Trophoblast cell (in vitro differentiated cells and primary cell): ENCODE data around the gene GUCY2D.

Experiments used
- DNase-seq, 2 donors: peaks; one replicate each; pipeline ENCODE4 v3.0.0-alpha.2; 2016
- H2AFZ ChIP-seq: 2 replicates; pipeline ENCODE4 v1.6.1; 2013; ENCODE audit warnings: low read length, moderate library complexity, mild to moderate bottlenecking; ENCODE audit not compliant: insufficient read depth, poor library complexity
- H2AK5ac ChIP-seq: 2 replicates; pipeline ENCODE4 v1.6.1; 2013; ENCODE audit warnings: mild to moderate bottlenecking, low read length
- H2BK120ac ChIP-seq: 2 replicates; pipeline ENCODE4 v1.6.1; 2013; ENCODE audit warnings: low read length, mild to moderate bottlenecking, moderate library complexity; ENCODE audit not compliant: insufficient read depth, poor library complexity
- H2BK12ac ChIP-seq: 2 replicates; pipeline ENCODE4 v1.6.1; 2013; ENCODE audit warnings: mild to moderate bottlenecking, low read length, moderate library complexity
- H2BK5ac ChIP-seq: 2 replicates; pipeline ENCODE4 v1.6.1; 2013; ENCODE audit warnings: low read length, low read depth, moderate library complexity, mild to moderate bottlenecking; ENCODE audit not compliant: poor library complexity
- H3K14ac ChIP-seq: 2 replicates; pipeline ENCODE4 v1.6.1; 2013; ENCODE audit warnings: mild to moderate bottlenecking, low read length
- H3K18ac ChIP-seq: 2 replicates; pipeline ENCODE4 v1.6.1; 2013; ENCODE audit warnings: mild to moderate bottlenecking, low read length
- H3K23ac ChIP-seq: 2 replicates; pipeline ENCODE4 v1.6.1; 2013; ENCODE audit warnings: low read length
- H3K27ac ChIP-seq: 2 replicates; pipeline ENCODE4 v1.5.1; 2013; ENCODE audit warnings: low read depth, mild to moderate bottlenecking, inconsistent platforms, low read length, moderate library complexity
- H3K27me3 ChIP-seq: 2 replicates; pipeline ENCODE4 v1.6.1; 2013; ENCODE audit warnings: inconsistent platforms, mild to moderate bottlenecking, low read length, moderate library complexity; ENCODE audit not compliant: insufficient read depth
- H3K36me3 ChIP-seq, 2 experiments: 1 replicate in 1 of 2; 2 replicates in 1 of 2; pipeline ENCODE4 v1.6.1; 2013; ENCODE audit warnings: low read length in 2 of 2, mild to moderate bottlenecking in 2 of 2, moderate library complexity in 1 of 2; ENCODE audit not compliant: insufficient read depth in 2 of 2, control insufficient read depth in 1 of 2
- H3K4ac ChIP-seq: 2 replicates; pipeline ENCODE4 v1.6.1; 2013; ENCODE audit warnings: low read depth, mild to moderate bottlenecking, low read length, moderate library complexity
- H3K4me1 ChIP-seq, 2 experiments: 1 replicate in 1 of 2; 2 replicates in 1 of 2; pipeline ENCODE4 v1.6.1; 2013; ENCODE audit warnings: low read length in 2 of 2, mild to moderate bottlenecking in 2 of 2, moderate library complexity in 1 of 2; ENCODE audit not compliant: insufficient read depth in 2 of 2, control insufficient read depth in 1 of 2
- H3K4me2 ChIP-seq: 2 replicates; pipeline ENCODE4 v1.6.1; 2013; ENCODE audit warnings: inconsistent platforms, mild to moderate bottlenecking, low read length, moderate library complexity
- H3K4me3 ChIP-seq: 2 replicates; pipeline ENCODE4 v1.5.1; 2013; ENCODE audit warnings: mild to moderate bottlenecking, low read depth, low read length, inconsistent platforms
- H3K79me1 ChIP-seq: one replicate; pipeline ENCODE4 v1.6.1; 2013; ENCODE audit warnings: low read length
- H3K79me2 ChIP-seq: 2 replicates; pipeline ENCODE4 v1.6.1; 2013; ENCODE audit warnings: low read length, mild to moderate bottlenecking; ENCODE audit not compliant: control insufficient read depth, insufficient read depth, poor library complexity
- H3K9ac ChIP-seq: 2 replicates; pipeline ENCODE4 v1.6.1; 2013; ENCODE audit warnings: mild to moderate bottlenecking, low read length
- H3K9me3 ChIP-seq: 2 replicates; pipeline ENCODE4 v1.6.1; 2013; ENCODE audit warnings: low read depth, mild to moderate bottlenecking, control low read depth, inconsistent platforms, low read length; ENCODE audit not compliant: insufficient read depth
- H4K12ac ChIP-seq: 2 replicates; pipeline ENCODE4 v1.6.1; 2013; ENCODE audit warnings: low read depth, mild to moderate bottlenecking, low read length, moderate library complexity
- H4K8ac ChIP-seq: 2 replicates; pipeline ENCODE4 v1.6.1; 2013; ENCODE audit warnings: low read depth, mild to moderate bottlenecking, low read length, moderate library complexity
- H4K91ac ChIP-seq: one replicate; pipeline ENCODE4 v1.6.1; 2013; ENCODE audit warnings: low read depth, mild to moderate bottlenecking, low read length, moderate library complexity
- WGBS: extraction: QIAGEN DNeasy Blood & Tissue Kit; methylation state at CpG from one replicate; pipeline ENCODE4 v1.1.7; 2013; ENCODE audit warnings: missing lambda C conversion rate; ENCODE audit not compliant: insufficient read length, insufficient coverage; ENCODE audit errors: extremely low coverage; 5-methylcytosine and 5-hydroxymethylcytosine counted together

The GUCY2D gene

GRCh38 chr17:7992924-7993323 is 9.5 kb upstream of the GUCY2D start:
- no peak overlapping the region for H3K27ac ChIP-seq
- no CpG with 5 or more reads among the region's 3 CpGs for WGBS
- H2BK5ac ChIP-seq: no peak overlapping the region
- no peaks in the 10 kb centered on the region for H3K9me3 ChIP-seq
- peaks cover 0 to 7% of the 10 kb centered on the region in 2 experiments for H3K4me1 ChIP-seq
- no peak overlapping the region for H2BK120ac ChIP-seq
- no peaks in the 10 kb centered on the region for H3K36me3 ChIP-seq
- no peak overlapping the region for H3K14ac ChIP-seq
- H4K12ac ChIP-seq: no peak overlapping the region
- H3K4ac ChIP-seq: no peak overlapping the region
- H3K4me2 ChIP-seq: no peak overlapping the region
- no peaks in the 10 kb centered on the region for H3K79me2 ChIP-seq
- H3K79me1 ChIP-seq: peaks cover 4% of the 10 kb centered on the region
- H2BK12ac ChIP-seq: no peak overlapping the region
- H4K91ac ChIP-seq: no peak overlapping the region
- H3K18ac ChIP-seq: no peak overlapping the region
- no peak overlapping the region for H4K8ac ChIP-seq
- H2AFZ ChIP-seq: no peak overlapping the region
- H3K4me3 ChIP-seq: no peak overlapping the region
- no peak for DNase-seq
- H3K23ac ChIP-seq: no peak overlapping the region
- no peaks in the 10 kb centered on the region for H3K27me3 ChIP-seq
- H3K9ac ChIP-seq: no peak overlapping the region
- no peak overlapping the region for H2AK5ac ChIP-seq

DNA sequence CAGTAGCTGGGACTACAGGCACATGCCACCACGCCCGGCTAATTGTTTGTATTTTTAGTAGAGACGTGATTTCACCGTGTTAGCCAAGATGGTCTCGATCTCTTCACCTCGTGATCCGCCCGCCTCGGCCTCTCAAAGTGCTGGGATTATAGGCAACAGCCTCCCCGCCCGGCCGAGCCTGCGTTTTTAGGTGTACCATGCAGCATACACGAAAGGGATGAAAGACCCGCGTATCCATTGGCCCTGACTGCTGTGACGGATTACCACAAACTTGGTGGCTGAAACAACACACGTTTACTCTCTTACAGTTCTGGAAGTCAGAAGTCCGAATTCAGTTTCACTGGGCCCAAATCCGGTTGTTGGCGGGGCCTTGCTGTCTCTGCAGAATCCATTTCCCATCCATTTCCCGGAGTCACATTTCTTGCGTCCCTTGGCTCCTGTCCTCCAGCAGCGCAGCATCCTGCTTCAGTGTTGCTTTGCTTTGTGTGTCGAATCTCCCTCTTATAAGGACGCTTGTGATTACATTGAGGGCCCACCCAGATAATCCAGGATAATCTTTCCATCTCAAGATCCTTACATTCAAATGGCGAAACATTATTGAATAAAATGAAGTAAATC is 8.3 kb upstream of the GUCY2D start:
- no peaks in the 10 kb centered on the region for H3K36me3 ChIP-seq
- no peak overlapping the region for H3K4ac ChIP-seq
- no peaks in the 10 kb centered on the region for H3K79me2 ChIP-seq
- H4K8ac ChIP-seq: no peak overlapping the region
- H3K23ac ChIP-seq: no peak overlapping the region
- WGBS: no CpG with 5 or more reads among the region's 27 CpGs
- H3K4me3 ChIP-seq: no peak overlapping the region
- no peak overlapping the region for H3K27ac ChIP-seq
- H4K91ac ChIP-seq: no peak overlapping the region
- no peak overlapping the region for H2BK12ac ChIP-seq
- no peak overlapping the region for H3K14ac ChIP-seq
- no peak overlapping the region for H2AFZ ChIP-seq
- H3K79me1 ChIP-seq: peaks cover 4% of the 10 kb centered on the region
- H2BK5ac ChIP-seq: no peak overlapping the region
- H3K4me2 ChIP-seq: no peak overlapping the region
- H3K9me3 ChIP-seq: no peaks in the 10 kb centered on the region
- no peak overlapping the region for H4K12ac ChIP-seq
- H3K9ac ChIP-seq: no peak overlapping the region
- peaks cover 0 to 7% of the 10 kb centered on the region in 2 experiments for H3K4me1 ChIP-seq
- no peak overlapping the region for H2AK5ac ChIP-seq
- DNase-seq: no peak
- no peak overlapping the region for H2BK120ac ChIP-seq
- H3K18ac ChIP-seq: no peak overlapping the region
- no peaks in the 10 kb centered on the region for H3K27me3 ChIP-seq

DNA sequence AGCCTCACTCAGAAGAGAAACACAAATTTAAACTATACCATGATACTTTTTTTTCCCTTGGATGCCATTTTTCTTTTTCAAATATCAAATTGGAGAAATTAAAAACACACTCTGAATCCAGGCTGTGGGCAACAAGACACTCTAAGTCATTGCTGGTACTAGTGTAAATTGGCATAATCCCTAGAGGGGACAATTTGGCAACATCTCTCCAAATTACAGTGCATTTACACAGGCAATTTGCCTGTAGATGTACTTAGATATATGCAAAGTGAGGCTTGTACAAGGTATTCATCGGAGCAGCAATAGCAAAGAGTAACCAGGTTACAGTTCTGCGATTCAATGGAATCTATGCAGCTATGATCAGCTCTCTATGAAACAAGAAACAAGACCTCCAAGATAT is 6.7 kb upstream of the GUCY2D start:
- H3K18ac ChIP-seq: no peak overlapping the region
- H4K12ac ChIP-seq: no peak overlapping the region
- no peak overlapping the region for H3K9ac ChIP-seq
- no peak overlapping the region for H3K23ac ChIP-seq
- no peak overlapping the region for H2AK5ac ChIP-seq
- H3K9me3 ChIP-seq: no peaks in the 10 kb centered on the region
- no CpG with 5 or more reads among the region's 2 CpGs for WGBS
- no peak overlapping the region for H3K14ac ChIP-seq
- H3K4me1 ChIP-seq: peaks cover 0 to 3% of the 10 kb centered on the region in 2 experiments
- H3K79me2 ChIP-seq: no peaks in the 10 kb centered on the region
- no peak overlapping the region for H3K27ac ChIP-seq
- DNase-seq: no peak
- no peak overlapping the region for H2BK120ac ChIP-seq
- H3K27me3 ChIP-seq: no peaks in the 10 kb centered on the region
- H3K4ac ChIP-seq: no peak overlapping the region
- no peak overlapping the region for H2BK12ac ChIP-seq
- no peaks in the 10 kb centered on the region for H3K36me3 ChIP-seq
- no peak overlapping the region for H2BK5ac ChIP-seq
- no peaks in the 10 kb centered on the region for H3K79me1 ChIP-seq
- H4K8ac ChIP-seq: no peak overlapping the region
- no peak overlapping the region for H2AFZ ChIP-seq
- no peak overlapping the region for H3K4me3 ChIP-seq
- no peak overlapping the region for H3K4me2 ChIP-seq
- no peak overlapping the region for H4K91ac ChIP-seq

- Histone ChIP-seq H3K27me3 (peaks cover 7% of the 10 kb centered on the region), H2BK5ac (no peak overlapping the region), H4K8ac (no peak overlapping the region), H3K27ac (no peak overlapping the region), H3K23ac (no peak overlapping the region), H3K79me2 (no peaks in the 10 kb centered on the region), H3K4me2 (no peak overlapping the region), H4K12ac (no peak overlapping the region), H3K4me1 (peaks cover 0 to 3% of the 10 kb centered on the region in 2 experiments), H3K14ac (no peak overlapping the region), H3K4me3 (no peak overlapping the region), H2AK5ac (no peak overlapping the region), H2AFZ (no peak overlapping the region), H2BK120ac (no peak overlapping the region), H4K91ac (no peak overlapping the region), H3K36me3 (no peaks in the 10 kb centered on the region), H3K4ac (no peak overlapping the region), H3K18ac (no peak overlapping the region), H3K9me3 (peaks cover under 1% of the 10 kb centered on the region), H2BK12ac (no peak overlapping the region), H3K9ac (no peak overlapping the region), H3K79me1 (no peaks in the 10 kb centered on the region)
- no CpG with 5 or more reads among the region's 5 CpGs for WGBS
- DNase-seq: peak in 1 of 2 donors; percentile 32
These were observed 5.2 kb upstream of the GUCY2D start for GRCh38 chr17:7997186-7997585.
